Measurements from ENCODE around the gene SPOP.

DNA sequence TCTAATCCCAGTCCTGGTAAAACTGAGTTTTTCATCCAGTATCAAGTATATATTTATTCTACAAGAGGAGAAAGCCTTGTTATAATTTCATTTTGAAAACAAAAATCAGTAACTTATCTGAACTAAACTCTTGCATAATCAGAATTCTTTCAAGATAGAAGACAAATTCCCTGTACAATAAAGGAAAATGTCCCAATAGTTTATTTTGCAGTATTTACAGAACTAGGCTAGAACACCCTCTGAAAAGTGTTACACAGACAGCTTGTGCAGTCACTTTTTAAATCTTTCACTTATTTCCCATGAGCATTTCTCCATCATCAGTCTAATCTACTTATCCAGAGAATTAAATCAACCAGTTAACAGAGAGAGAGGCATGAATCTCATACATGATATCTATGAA lies 48.5 kb downstream of the SPOP start:
- TF ChIP-seq CTCF (conservative IDR thresholded peaks at IDR 0.05 in 1 of 2, IDR thresholded peaks at IDR 0.05 in 1 of 2; ENCODE audit: extremely low read depth in 1 of 2, insufficient read depth in 1 of 2, low read depth in 1 of 2, low read length in 2 of 2) (no peak), EZH2 (IDR thresholded peaks at IDR 0.05; ENCODE audit: borderline replicate concordance, low read length) (no peak)

Data from mammary epithelial cell (primary cell).